DMS53 treated with DMSO at 0.1 percent for 48 hours (cell line): ENCODE data around the gene ALG12.

Experiments used
- DNase-seq: peaks from one replicate; lab custom pipeline; 2025; ENCODE audit not compliant: unreplicated experiment; lab: John Stamatoyannopoulos, UW

ALG12 gene

GRCh38 chr22:49930596-49931412, 12.6 kb upstream of the ALG12 start:
- peak; percentile 76 for DNase-seq

GRCh38 chr22:49929994-49930575, 11.8 kb upstream of the ALG12 start:
- DNase-seq, result no peak

GRCh38 chr22:49929211-49929979, 11.2 kb upstream of the ALG12 start:
- DNase-seq, result peak; percentile 20

- DNase-seq, result no peak
Measured at GRCh38 chr22:49928555-49929210, 10.4 kb upstream of the ALG12 start.

DNA sequence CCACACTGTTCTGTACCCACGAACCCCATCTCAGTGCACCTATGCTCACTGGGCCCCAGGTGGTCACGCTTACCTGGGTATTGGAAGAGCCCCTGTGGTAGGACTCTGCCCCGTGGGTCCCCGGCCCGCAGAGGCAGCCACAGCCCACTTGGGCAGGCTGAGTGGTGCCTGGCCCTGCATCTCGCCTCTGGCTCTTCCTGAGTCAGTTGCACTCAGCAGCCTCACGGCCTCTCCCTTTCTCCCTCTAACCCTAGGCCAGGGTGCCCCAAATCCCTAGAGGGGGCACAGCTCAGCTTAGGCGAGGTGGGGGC, 9.9 kb upstream of the ALG12 start:
- no peak for DNase-seq

GRCh38 chr22:49927483-49928184, 9.4 kb upstream of the ALG12 start:
- no peak for DNase-seq

- DNase-seq, result no peak
Measured at GRCh38 chr22:49926916-49927315, 8.7 kb upstream of the ALG12 start.

- DNase-seq, result no peak
Measured at GRCh38 chr22:49925525-49926128, 7.4 kb upstream of the ALG12 start.

DNA sequence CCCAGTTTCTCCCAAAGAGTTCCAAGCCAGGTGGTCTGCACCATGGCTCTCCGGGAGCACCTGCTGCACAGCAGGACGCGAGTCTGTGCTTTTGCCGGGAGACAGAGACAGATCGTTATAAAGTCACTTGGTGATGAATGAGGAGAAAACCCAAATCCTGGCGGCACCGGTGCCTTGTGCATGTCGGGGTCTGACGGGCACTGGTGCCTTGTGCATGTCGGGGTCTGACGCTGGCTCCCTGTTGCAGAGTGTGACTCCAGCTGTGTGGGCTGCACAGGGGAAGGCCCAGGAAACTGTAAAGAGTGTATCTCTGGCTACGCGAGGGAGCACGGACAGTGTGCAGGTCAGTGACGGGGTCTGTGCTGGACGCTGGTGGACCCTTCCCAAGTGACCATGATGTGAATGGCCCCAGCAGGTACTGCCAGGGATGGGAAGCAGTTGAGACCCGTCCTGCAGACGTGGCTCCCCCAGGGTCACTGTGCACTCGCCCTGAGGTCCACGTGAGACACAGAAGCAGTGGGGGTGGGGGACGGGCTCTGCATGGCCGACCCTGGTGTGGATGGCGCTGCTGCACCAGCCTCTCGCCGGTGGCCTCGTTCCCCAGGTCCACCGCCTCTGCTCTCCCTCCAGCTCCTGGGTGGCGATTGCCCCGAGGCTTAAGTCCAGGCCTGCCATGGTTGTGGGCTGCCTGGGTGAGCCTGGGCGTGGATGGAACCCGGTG, 6.0 kb upstream of the ALG12 start:
- no peak for DNase-seq

- no peak for DNase-seq
Measured at GRCh38 chr22:49923445-49923844, 5.2 kb upstream of the ALG12 start.

DNA sequence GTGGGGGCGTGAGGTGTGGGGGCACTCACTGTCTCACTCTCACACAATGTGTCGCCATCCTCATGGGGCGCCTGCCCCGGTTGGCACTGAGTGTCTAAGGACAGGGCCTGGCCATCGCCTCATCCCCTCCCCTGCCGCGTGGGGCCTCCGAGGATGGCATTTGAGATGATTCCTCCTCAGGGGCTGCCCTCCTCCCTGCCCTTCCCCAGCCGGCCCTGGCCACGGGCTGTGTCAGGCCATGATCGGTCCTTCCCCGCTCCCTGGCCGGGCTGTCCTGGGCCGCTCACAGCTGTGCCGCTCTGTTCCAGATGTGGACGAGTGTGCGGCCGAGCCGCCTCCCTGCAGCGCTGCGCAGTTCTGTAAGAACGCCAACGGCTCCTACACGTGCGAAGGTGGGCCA, 4.7 kb upstream of the ALG12 start:
- DNase-seq, result no peak

DNA sequence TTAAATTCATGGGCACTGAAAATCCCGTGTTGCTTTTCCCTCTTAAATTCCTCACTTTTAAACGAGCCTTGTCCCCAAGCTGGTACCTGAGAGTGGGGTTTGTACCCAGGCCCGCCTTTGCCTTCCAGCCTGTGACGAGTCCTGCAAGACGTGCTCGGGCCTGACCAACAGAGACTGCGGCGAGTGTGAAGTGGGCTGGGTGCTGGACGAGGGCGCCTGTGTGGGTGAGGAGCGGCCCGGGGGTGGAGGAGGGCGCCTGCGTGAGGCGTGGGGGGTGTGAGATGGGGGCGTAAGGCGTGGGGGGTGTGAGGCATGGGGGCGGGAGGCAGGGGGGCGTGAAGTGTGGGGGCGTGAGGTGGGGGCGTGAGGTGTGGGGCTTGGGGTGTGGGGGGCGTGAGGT, 4.2 kb upstream of the ALG12 start:
- DNase-seq, result no peak

- DNase-seq, result no peak
Measured at GRCh38 chr22:49921508-49922278, 3.5 kb upstream of the ALG12 start.

DNA sequence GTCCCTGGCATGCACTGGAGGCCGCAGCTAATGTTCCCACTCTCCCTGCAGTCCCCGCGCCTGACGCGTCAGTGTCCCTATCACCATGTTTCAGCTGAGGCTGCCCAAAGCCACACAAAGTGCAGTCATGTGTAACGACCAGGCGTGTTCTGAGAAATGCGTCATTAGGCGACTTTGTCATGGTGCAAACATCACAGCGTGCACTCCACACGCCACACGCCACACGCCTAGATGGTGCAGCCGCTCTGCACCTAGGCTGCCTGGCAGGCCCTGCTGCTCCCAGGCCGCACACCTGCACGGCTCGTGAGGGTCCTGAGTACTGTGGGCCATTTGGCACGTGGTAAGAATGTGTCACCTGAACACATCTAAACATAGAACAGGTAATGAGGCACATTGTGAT, 2.6 kb upstream of the ALG12 start:
- DNase-seq, result no peak

- no peak for DNase-seq
Measured at GRCh38 chr22:49918911-49919881, 958 bp upstream of the ALG12 start.

GRCh38 chr22:49916831-49917230, 1.4 kb downstream of the ALG12 start:
- no peak for DNase-seq

DNA sequence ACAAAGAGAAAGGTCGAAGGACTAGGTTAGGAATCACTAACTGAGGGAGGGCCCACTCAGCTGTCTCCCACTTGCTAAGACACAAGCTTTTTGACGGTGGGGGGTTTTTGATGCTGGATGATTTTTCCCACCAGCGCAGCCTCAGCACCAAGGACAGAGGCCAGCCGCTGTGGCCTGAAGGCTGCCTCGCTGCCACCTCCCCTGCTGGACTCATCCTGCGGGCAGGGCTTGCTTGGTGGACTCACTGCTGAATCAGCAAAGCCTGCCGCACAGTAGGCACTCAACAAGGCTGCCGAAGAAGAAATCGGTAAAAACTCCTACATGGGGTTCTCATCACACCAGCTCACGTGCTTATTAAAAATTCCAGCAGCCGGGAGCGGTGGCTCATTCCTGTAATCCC, 2.6 kb downstream of the ALG12 start:
- no peak for DNase-seq

- DNase-seq, result no peak
Measured at GRCh38 chr22:49914256-49914655, 4.0 kb downstream of the ALG12 start.
